ENCODE results near the gene MGLL.

MGLL gene

GRCh38 chr3:127715532-127715931 lies 106.8 kb downstream of the MGLL start:
- Histone ChIP-seq H3K9me2 (ENCODE audit: low read depth, low read length) (no peaks in the 10 kb centered on the region), H3K4me3 (ENCODE audit: low read depth, low read length, poor library complexity, severe bottlenecking) (no peak overlapping the region), H3K27ac (ENCODE audit: low read depth, low read length, poor library complexity, severe bottlenecking) (no peak overlapping the region), H4K20me1 (ENCODE audit: insufficient read depth, low read length) (no peaks in the 10 kb centered on the region), H3K4me1 (ENCODE audit: insufficient read depth, low read length, severe bottlenecking) (no peaks in the 10 kb centered on the region), H3K4me2 (ENCODE audit: low read length) (no peak overlapping the region), H2AFZ (ENCODE audit: low read length) (no peak overlapping the region), H3K9me3 (ENCODE audit: low read length) (no peaks in the 10 kb centered on the region), H3K79me2 (ENCODE audit: insufficient read depth, low read length) (no peaks in the 10 kb centered on the region), H3K36me3 (ENCODE audit: insufficient read depth, low read length) (no peaks in the 10 kb centered on the region), H3K9ac (ENCODE audit: low read length) (no peak overlapping the region), H3F3A (ENCODE audit: insufficient read depth, low read length) (no peaks in the 10 kb centered on the region), H3K27me3 (ENCODE audit: insufficient read depth, low read length) (no peaks in the 10 kb centered on the region)
- no peak for TF ChIP-seq EZH2 (IDR thresholded peaks at IDR 0.05; ENCODE audit: borderline replicate concordance, low read length)
- TF ChIP-seq, protein P1, sequence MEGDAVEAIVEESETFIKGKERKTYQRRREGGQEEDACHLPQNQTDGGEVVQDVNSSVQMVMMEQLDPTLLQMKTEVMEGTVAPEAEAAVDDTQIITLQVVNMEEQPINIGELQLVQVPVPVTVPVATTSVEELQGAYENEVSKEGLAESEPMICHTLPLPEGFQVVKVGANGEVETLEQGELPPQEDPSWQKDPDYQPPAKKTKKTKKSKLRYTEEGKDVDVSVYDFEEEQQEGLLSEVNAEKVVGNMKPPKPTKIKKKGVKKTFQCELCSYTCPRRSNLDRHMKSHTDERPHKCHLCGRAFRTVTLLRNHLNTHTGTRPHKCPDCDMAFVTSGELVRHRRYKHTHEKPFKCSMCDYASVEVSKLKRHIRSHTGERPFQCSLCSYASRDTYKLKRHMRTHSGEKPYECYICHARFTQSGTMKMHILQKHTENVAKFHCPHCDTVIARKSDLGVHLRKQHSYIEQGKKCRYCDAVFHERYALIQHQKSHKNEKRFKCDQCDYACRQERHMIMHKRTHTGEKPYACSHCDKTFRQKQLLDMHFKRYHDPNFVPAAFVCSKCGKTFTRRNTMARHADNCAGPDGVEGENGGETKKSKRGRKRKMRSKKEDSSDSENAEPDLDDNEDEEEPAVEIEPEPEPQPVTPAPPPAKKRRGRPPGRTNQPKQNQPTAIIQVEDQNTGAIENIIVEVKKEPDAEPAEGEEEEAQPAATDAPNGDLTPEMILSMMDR (IDR thresholded peaks at IDR 0.05; ENCODE audit: low read length) = no peak

GRCh38 chr3:127714866-127715265 lies 107.4 kb downstream of the MGLL start:
- Histone ChIP-seq H4K20me1 (ENCODE audit: insufficient read depth, low read length) (no peaks in the 10 kb centered on the region), H3K27ac (ENCODE audit: low read depth, low read length, poor library complexity, severe bottlenecking) (no peak overlapping the region), H3K4me1 (ENCODE audit: insufficient read depth, low read length, severe bottlenecking) (no peaks in the 10 kb centered on the region), H3K4me3 (ENCODE audit: low read depth, low read length, poor library complexity, severe bottlenecking) (no peak overlapping the region), H3K9me3 (ENCODE audit: low read length) (no peaks in the 10 kb centered on the region), H2AFZ (ENCODE audit: low read length) (no peak overlapping the region), H3K79me2 (ENCODE audit: insufficient read depth, low read length) (no peaks in the 10 kb centered on the region), H3K9ac (ENCODE audit: low read length) (no peak overlapping the region), H3K9me2 (ENCODE audit: low read depth, low read length) (no peaks in the 10 kb centered on the region), H3K4me2 (ENCODE audit: low read length) (no peak overlapping the region), H3K36me3 (ENCODE audit: insufficient read depth, low read length) (no peaks in the 10 kb centered on the region), H3K27me3 (ENCODE audit: insufficient read depth, low read length) (no peaks in the 10 kb centered on the region), H3F3A (ENCODE audit: insufficient read depth, low read length) (no peaks in the 10 kb centered on the region)
- TF ChIP-seq, protein P1 (IDR thresholded peaks at IDR 0.05; ENCODE audit: low read length) = no peak
- no peak for TF ChIP-seq EZH2 (IDR thresholded peaks at IDR 0.05; ENCODE audit: borderline replicate concordance, low read length)

- Histone ChIP-seq H3K27me3 (ENCODE audit: insufficient read depth, low read length) (no peaks in the 10 kb centered on the region), H3K4me3 (ENCODE audit: low read depth, low read length, poor library complexity, severe bottlenecking) (no peak overlapping the region), H3K9me3 (ENCODE audit: low read length) (no peaks in the 10 kb centered on the region), H3K79me2 (ENCODE audit: insufficient read depth, low read length) (no peaks in the 10 kb centered on the region), H3K9me2 (ENCODE audit: low read depth, low read length) (no peaks in the 10 kb centered on the region), H3K27ac (ENCODE audit: low read depth, low read length, poor library complexity, severe bottlenecking) (no peak overlapping the region), H3F3A (ENCODE audit: insufficient read depth, low read length) (no peaks in the 10 kb centered on the region), H3K4me1 (ENCODE audit: insufficient read depth, low read length, severe bottlenecking) (no peaks in the 10 kb centered on the region), H3K36me3 (ENCODE audit: insufficient read depth, low read length) (no peaks in the 10 kb centered on the region), H4K20me1 (ENCODE audit: insufficient read depth, low read length) (no peaks in the 10 kb centered on the region), H3K4me2 (ENCODE audit: low read length) (no peak overlapping the region), H3K9ac (ENCODE audit: low read length) (no peak overlapping the region), H2AFZ (ENCODE audit: low read length) (no peak overlapping the region)
- TF ChIP-seq EZH2 (IDR thresholded peaks at IDR 0.05; ENCODE audit: borderline replicate concordance, low read length) = no peak
- TF ChIP-seq, protein P1 (IDR thresholded peaks at IDR 0.05; ENCODE audit: low read length) = no peak
Observed at GRCh38 chr3:127714125-127714571, 108.2 kb downstream of the MGLL start.

Measured in OCI-LY1 (cell line).